ENCODE measurements around the gene AMBRA1. TPM values are rescaled to one million over a fixed set of nuclear protein-coding genes. Genes with fewer than 3 reads are reported as not detected.
"Not testable (repeated sequence)": the region's sequence is repeated elsewhere in the genome, so short reads cannot be mapped to it uniquely, and the experiment has no call there.

The AMBRA1 gene
- total RNA-seq, 1 donor from 2014 or later = 45.8 TPM

- Mint-ChIP-seq H3K27ac (ENCODE audit: unreplicated experiment) (no peak overlapping the region), H3K4me1 (peaks cover 11% of the 10 kb centered on the region), H3K4me3 (no peak overlapping the region), H3K9me3 (no peaks in the 10 kb centered on the region), H3K36me3 (ENCODE audit: low read depth) (no peaks in the 10 kb centered on the region), H3K27me3 (ENCODE audit: low read depth) (peaks cover 2% of the 10 kb centered on the region)
- no peak for DNase-seq (ENCODE audit: low read depth, low spot score)
- TF ChIP-seq CTCF (conservative IDR thresholded peaks at IDR 0.05) = no peak
Measured at GRCh38 chr11:46375392-46376101, 218.3 kb downstream of the AMBRA1 start.

- peaks cover 13% of the 10 kb centered on the region for H3K4me1 Mint-ChIP-seq
- no peaks in the 10 kb centered on the region for H3K9me3 Mint-ChIP-seq
- H3K4me3 Mint-ChIP-seq = peak overlapping the region; percentile 31
- DNase-seq (ENCODE audit: low read depth, low spot score) = no peak
- no peak for TF ChIP-seq CTCF (conservative IDR thresholded peaks at IDR 0.05)
- peaks cover 2% of the 10 kb centered on the region for H3K27me3 Mint-ChIP-seq (ENCODE audit: low read depth)
- H3K36me3 Mint-ChIP-seq (ENCODE audit: low read depth) = no peaks in the 10 kb centered on the region
- no peak overlapping the region for H3K27ac Mint-ChIP-seq (ENCODE audit: unreplicated experiment)
Measured at GRCh38 chr11:46374815-46375214, 219.0 kb downstream of the AMBRA1 start.

GRCh38 chr11:46373787-46374740 lies 219.8 kb downstream of the AMBRA1 start:
- Mint-ChIP-seq H3K9me3 (no peaks in the 10 kb centered on the region), H3K36me3 (ENCODE audit: low read depth) (no peaks in the 10 kb centered on the region), H3K4me3 (no peak overlapping the region), H3K27me3 (ENCODE audit: low read depth) (no peaks in the 10 kb centered on the region), H3K4me1 (peaks cover 12% of the 10 kb centered on the region), H3K27ac (ENCODE audit: unreplicated experiment) (no peak overlapping the region)
- TF ChIP-seq CTCF (conservative IDR thresholded peaks at IDR 0.05) = no peak
- DNase-seq (ENCODE audit: low read depth, low spot score) = no peak

GRCh38 chr11:46372501-46372900 lies 221.3 kb downstream of the AMBRA1 start:
- H3K36me3 Mint-ChIP-seq (ENCODE audit: low read depth); DNase-seq (ENCODE audit: low read depth, low spot score); H3K9me3 Mint-ChIP-seq; H3K27ac Mint-ChIP-seq (ENCODE audit: unreplicated experiment); H3K27me3 Mint-ChIP-seq (ENCODE audit: low read depth); H3K4me3 Mint-ChIP-seq: not testable (repeated sequence)
- H3K4me1 Mint-ChIP-seq = peaks cover 12% of the 10 kb centered on the region

- no peak for TF ChIP-seq CTCF (conservative IDR thresholded peaks at IDR 0.05)
Measured at GRCh38 chr11:46372086-46372485, 221.7 kb downstream of the AMBRA1 start.

GRCh38 chr11:46371262-46371661 lies 222.6 kb downstream of the AMBRA1 start:
- not testable (repeated sequence) for H3K27me3 Mint-ChIP-seq (ENCODE audit: low read depth); DNase-seq (ENCODE audit: low read depth, low spot score); H3K27ac Mint-ChIP-seq (ENCODE audit: unreplicated experiment); H3K9me3 Mint-ChIP-seq; H3K36me3 Mint-ChIP-seq (ENCODE audit: low read depth); H3K4me3 Mint-ChIP-seq
- H3K4me1 Mint-ChIP-seq = peaks cover 17% of the 10 kb centered on the region

More at GRCh38 chr11:46372086-46372485, 221.7 kb downstream of the AMBRA1 start:
- Mint-ChIP-seq H3K4me3 (no peak overlapping the region), H3K27ac (ENCODE audit: unreplicated experiment) (no peak overlapping the region), H3K36me3 (ENCODE audit: low read depth) (no peaks in the 10 kb centered on the region), H3K27me3 (ENCODE audit: low read depth) (no peaks in the 10 kb centered on the region), H3K9me3 (no peaks in the 10 kb centered on the region), H3K4me1 (peaks cover 16% of the 10 kb centered on the region)
- DNase-seq (ENCODE audit: low read depth, low spot score) = no peak

All from neural crest cell (in vitro differentiated cells).